Neural progenitor cell (in vitro differentiated cells): ENCODE measurements around the gene CYBRD1. TPM values are rescaled to one million over a fixed set of nuclear protein-coding genes. Genes with fewer than 3 reads are reported as not detected.

Experiments
- DNase-seq: peaks from one replicate; pipeline ENCODE4 v3.0.0-alpha.2; 2016; ENCODE audit warnings: low spot score
- H2AFZ ChIP-seq: fragments of 200-600 bp; sonication (generic); replicated peaks from 2 replicates; pipeline ENCODE4 v1.6.1; 2016; ENCODE audit warnings: antibody characterized with exemption
- H3F3A ChIP-seq: fragments of 200-600 bp; sonication (generic); 2 replicates; pipeline ENCODE4 v1.6.1; 2016; ENCODE audit warnings: antibody characterized with exemption, low read depth
- H3K27ac ChIP-seq: fragments of 200-600 bp; sonication (generic); 2 replicates; pipeline ENCODE4 v1.5.1; 2016; ENCODE audit warnings: mild to moderate bottlenecking
- H3K27me3 ChIP-seq: fragments of 200-600 bp; sonication (generic); 2 replicates; pipeline ENCODE4 v1.6.1; 2016; ENCODE audit warnings: mild to moderate bottlenecking, moderate library complexity
- H3K36me3 ChIP-seq: fragments of 200-600 bp; sonication (generic); 2 replicates; pipeline ENCODE4 v1.5.1; 2016
- H3K4me1 ChIP-seq: fragments of 200-600 bp; sonication (generic); 2 replicates; pipeline ENCODE4 v1.6.1; 2016; ENCODE audit warnings: mixed run types
- H3K4me2 ChIP-seq: fragments of 200-600 bp; sonication (generic); 2 replicates; pipeline ENCODE4 v1.6.1; 2016
- H3K4me3 ChIP-seq: fragments of 200-600 bp; sonication (generic); 2 replicates; pipeline ENCODE4 v1.5.1; 2016
- H3K79me2 ChIP-seq: fragments of 200-600 bp; sonication (generic); 2 replicates; pipeline ENCODE4 v1.6.1; 2016; ENCODE audit warnings: low read depth
- H3K9ac ChIP-seq: fragments of 200-600 bp; sonication (generic); 2 replicates; pipeline ENCODE4 v1.6.1; 2016
- H3K9me3 ChIP-seq: fragments of 200-600 bp; sonication (generic); 2 replicates; pipeline ENCODE4 v1.5.1; 2016; ENCODE audit warnings: low read depth
- H4K20me1 ChIP-seq: fragments of 200-600 bp; sonication (generic); 2 replicates; pipeline ENCODE4 v1.6.1; 2016; ENCODE audit warnings: low read depth
- H3K27ac Mint-ChIP-seq: 3 replicates; pipeline ENCODE4 v1.8.0; 2021; ENCODE audit warnings: mixed read lengths
- H3K27me3 Mint-ChIP-seq: 2 replicates; pipeline ENCODE4 v1.8.0; 2022; ENCODE audit warnings: low read depth, mild to moderate bottlenecking, inconsistent platforms, moderate library complexity, mixed read lengths; ENCODE audit not compliant: insufficient read depth
- H3K36me3 Mint-ChIP-seq: 3 replicates; pipeline ENCODE4 v1.8.0; 2021; ENCODE audit warnings: mixed read lengths
- H3K4me1 Mint-ChIP-seq: 3 replicates; pipeline ENCODE4 v1.8.0; 2021; ENCODE audit warnings: mixed read lengths
- H3K4me3 Mint-ChIP-seq: 3 replicates; pipeline ENCODE4 v1.8.0; 2021; ENCODE audit warnings: mild to moderate bottlenecking, moderate library complexity, mixed read lengths
- H3K9me3 Mint-ChIP-seq: 3 replicates; pipeline ENCODE4 v1.8.0; 2020; ENCODE audit warnings: mixed read lengths
- EZH2 ChIP-seq: fragments of 200-600 bp; sonication (generic); IDR thresholded peaks from 2 replicates; pipeline ENCODE4 v1.6.1; 2017; ENCODE audit warnings: antibody characterized with exemption, mild to moderate bottlenecking, moderate library complexity
- EZH2phosphoT487 ChIP-seq: fragments of 200-600 bp; sonication (generic); IDR thresholded peaks from 2 replicates; pipeline ENCODE4 v1.6.1; 2017; ENCODE audit warnings: antibody characterized with exemption
- total RNA-seq: library from RNA; depleted of rRNA; stranded (reverse); fragments of >200 nt; gene quantifications from 2 replicates; pipeline ENCODE4 v1.2.3, GENCODE V29; 2015; ENCODE audit warnings: low replicate concordance
- TF ChIP-seq, protein P1 (sequence below): fragments of 200-600 bp; sonication (generic); IDR thresholded peaks from 2 replicates; pipeline ENCODE4 v1.5.1; 2017; ENCODE audit warnings: antibody characterized with exemption, mild to moderate bottlenecking

The CYBRD1 gene
- total RNA-seq, 1 donor from 2014 or later, result 11.1 TPM

DNA sequence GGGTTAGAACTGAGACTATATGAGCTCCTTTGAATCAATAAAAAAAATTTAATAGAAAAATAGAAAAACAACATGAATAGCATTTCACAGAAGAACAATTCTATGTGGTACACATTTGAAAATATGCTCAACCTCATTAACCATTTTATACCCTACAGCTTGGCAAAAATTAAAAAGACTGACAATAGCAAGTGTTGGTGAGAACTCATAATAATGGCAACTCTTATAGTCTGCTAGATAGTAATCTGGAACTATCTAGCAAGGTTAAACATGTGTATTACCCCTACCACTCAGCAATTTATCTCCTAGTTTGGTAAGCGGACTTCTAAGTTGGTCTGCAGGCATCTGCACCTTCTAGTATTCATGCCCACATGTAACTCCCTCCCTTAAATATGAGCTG lies 67.8 kb downstream of the CYBRD1 start:
- H3K4me1 Mint-ChIP-seq, result peaks cover 6% of the 10 kb centered on the region
- H3K4me1 ChIP-seq, result peaks cover 4% of the 10 kb centered on the region
- no peaks in the 10 kb centered on the region for H3K27me3 ChIP-seq
- no peak overlapping the region for H3K4me3 Mint-ChIP-seq
- H3K4me3 ChIP-seq, result no peak overlapping the region
- H3K9ac ChIP-seq, result no peak overlapping the region
- TF ChIP-seq EZH2 (no peak), EZH2phosphoT487 (no peak)
- TF ChIP-seq, protein P1, sequence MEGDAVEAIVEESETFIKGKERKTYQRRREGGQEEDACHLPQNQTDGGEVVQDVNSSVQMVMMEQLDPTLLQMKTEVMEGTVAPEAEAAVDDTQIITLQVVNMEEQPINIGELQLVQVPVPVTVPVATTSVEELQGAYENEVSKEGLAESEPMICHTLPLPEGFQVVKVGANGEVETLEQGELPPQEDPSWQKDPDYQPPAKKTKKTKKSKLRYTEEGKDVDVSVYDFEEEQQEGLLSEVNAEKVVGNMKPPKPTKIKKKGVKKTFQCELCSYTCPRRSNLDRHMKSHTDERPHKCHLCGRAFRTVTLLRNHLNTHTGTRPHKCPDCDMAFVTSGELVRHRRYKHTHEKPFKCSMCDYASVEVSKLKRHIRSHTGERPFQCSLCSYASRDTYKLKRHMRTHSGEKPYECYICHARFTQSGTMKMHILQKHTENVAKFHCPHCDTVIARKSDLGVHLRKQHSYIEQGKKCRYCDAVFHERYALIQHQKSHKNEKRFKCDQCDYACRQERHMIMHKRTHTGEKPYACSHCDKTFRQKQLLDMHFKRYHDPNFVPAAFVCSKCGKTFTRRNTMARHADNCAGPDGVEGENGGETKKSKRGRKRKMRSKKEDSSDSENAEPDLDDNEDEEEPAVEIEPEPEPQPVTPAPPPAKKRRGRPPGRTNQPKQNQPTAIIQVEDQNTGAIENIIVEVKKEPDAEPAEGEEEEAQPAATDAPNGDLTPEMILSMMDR, result no peak
- H3K4me2 ChIP-seq, result no peak overlapping the region
- no peaks in the 10 kb centered on the region for H3K36me3 Mint-ChIP-seq
- no peaks in the 10 kb centered on the region for H3K9me3 ChIP-seq
- H3K27ac Mint-ChIP-seq, result no peak overlapping the region
- H3K27ac ChIP-seq, result no peak overlapping the region
- H3K9me3 Mint-ChIP-seq, result peaks cover 3% of the 10 kb centered on the region
- no peaks in the 10 kb centered on the region for H4K20me1 ChIP-seq
- peaks cover 7% of the 10 kb centered on the region for H3K27me3 Mint-ChIP-seq
- H3K36me3 ChIP-seq, result no peaks in the 10 kb centered on the region
- DNase-seq, result no peak
- no peaks in the 10 kb centered on the region for H3K79me2 ChIP-seq
- H2AFZ ChIP-seq, result no peak overlapping the region
- no peaks in the 10 kb centered on the region for H3F3A ChIP-seq

DNA sequence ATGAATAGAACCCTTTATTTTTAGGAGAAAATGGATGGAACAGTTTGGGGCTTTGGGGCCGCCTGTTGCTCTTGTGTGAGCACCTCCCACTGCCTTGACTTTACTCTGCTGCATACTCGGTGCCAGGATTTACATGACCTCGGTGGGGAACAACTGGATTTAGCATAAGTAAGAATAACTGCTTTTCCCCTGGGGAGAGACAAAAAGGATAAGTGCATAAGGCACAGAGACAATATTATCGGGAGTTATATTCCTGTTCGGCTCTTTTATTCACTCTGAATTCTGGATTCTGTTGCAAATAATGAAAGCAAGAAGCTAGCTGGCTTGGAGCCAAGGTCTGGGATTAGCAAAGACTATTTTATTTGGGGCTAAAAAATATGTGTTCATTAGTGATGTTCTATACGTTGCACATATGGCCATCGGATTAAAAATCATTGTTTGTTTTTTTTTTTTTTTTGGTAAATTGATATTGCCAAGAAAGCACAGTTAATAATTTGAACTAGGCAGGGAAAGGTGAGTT lies 69.8 kb downstream of the CYBRD1 start:
- Histone ChIP-seq H3K79me2 (no peaks in the 10 kb centered on the region), H3K27me3 (no peaks in the 10 kb centered on the region), H3K4me1 (peaks cover 4% of the 10 kb centered on the region), H3K27ac (no peak overlapping the region), H3F3A (no peaks in the 10 kb centered on the region), H4K20me1 (no peaks in the 10 kb centered on the region), H3K4me3 (no peak overlapping the region), H3K36me3 (no peaks in the 10 kb centered on the region), H3K9me3 (no peaks in the 10 kb centered on the region), H2AFZ (no peak overlapping the region), H3K9ac (no peak overlapping the region), H3K4me2 (no peak overlapping the region)
- Mint-ChIP-seq H3K4me1 (peaks cover 6% of the 10 kb centered on the region), H3K27ac (no peak overlapping the region), H3K36me3 (no peaks in the 10 kb centered on the region), H3K9me3 (peaks cover 3% of the 10 kb centered on the region), H3K27me3 (peaks cover 6% of the 10 kb centered on the region), H3K4me3 (no peak overlapping the region)
- TF ChIP-seq EZH2, result no peak
- DNase-seq, result no peak

DNA sequence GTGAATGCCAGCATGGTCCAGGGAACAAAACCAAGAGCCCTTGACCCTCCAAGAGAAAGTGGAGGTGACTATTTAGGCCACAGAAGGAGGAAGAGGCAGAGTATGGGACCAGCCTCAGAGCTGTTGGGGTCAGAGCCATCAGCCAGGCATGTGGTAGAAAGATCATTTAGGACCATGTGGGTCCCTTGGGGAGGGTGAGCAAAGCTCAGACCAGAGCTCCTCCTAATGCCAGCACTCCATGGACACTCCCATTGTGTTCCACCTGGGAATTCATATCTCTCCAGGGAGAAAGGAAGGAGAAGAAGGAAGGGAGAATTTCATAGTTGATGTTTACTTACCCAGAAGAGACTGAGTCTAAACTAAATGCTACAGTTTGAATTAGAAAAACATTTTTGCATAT lies 73.2 kb downstream of the CYBRD1 start:
- Histone ChIP-seq H3K9ac (no peak overlapping the region), H4K20me1 (no peaks in the 10 kb centered on the region), H3K27me3 (peaks cover 10% of the 10 kb centered on the region), H3K36me3 (no peaks in the 10 kb centered on the region), H3K4me3 (no peak overlapping the region), H3F3A (no peaks in the 10 kb centered on the region), H3K4me1 (peaks cover 4% of the 10 kb centered on the region), H2AFZ (no peak overlapping the region), H3K9me3 (no peaks in the 10 kb centered on the region), H3K79me2 (no peaks in the 10 kb centered on the region), H3K4me2 (no peak overlapping the region), H3K27ac (no peak overlapping the region)
- Mint-ChIP-seq H3K27ac (no peak overlapping the region), H3K4me1 (peaks cover 6% of the 10 kb centered on the region), H3K9me3 (peaks cover 3% of the 10 kb centered on the region), H3K4me3 (no peak overlapping the region), H3K36me3 (no peaks in the 10 kb centered on the region), H3K27me3 (peaks cover 7% of the 10 kb centered on the region)
- TF ChIP-seq, protein P1, result no peak
- TF ChIP-seq EZH2, result no peak
- TF ChIP-seq EZH2phosphoT487, result no peak
- no peak for DNase-seq

DNA sequence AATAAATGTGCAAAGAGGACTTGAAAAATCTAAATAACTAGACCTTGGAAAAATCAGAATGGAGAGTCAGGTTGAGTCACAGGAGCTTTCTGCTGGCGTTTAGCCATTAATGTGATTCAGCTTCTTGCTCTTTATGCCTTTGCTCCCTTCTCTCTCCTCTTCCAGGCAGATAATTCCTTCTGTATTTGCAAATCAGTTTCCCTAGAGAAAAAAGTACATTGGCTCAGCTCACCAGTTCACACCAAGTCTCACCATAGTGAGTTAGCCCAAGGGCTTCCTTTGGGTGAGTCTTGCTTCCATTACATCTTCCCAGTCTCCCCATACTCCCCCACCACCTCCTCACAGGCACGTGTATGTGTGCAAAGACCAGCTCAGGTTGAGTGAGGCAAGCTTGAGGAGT lies 73.6 kb downstream of the CYBRD1 start:
- Histone ChIP-seq H3K4me2 (no peak overlapping the region), H2AFZ (peak overlapping the region; percentile 40), H3K4me1 (peaks cover 4% of the 10 kb centered on the region), H3K27me3 (peaks cover 10% of the 10 kb centered on the region), H3F3A (no peaks in the 10 kb centered on the region), H4K20me1 (no peaks in the 10 kb centered on the region), H3K4me3 (no peak overlapping the region), H3K36me3 (no peaks in the 10 kb centered on the region), H3K9ac (no peak overlapping the region), H3K79me2 (no peaks in the 10 kb centered on the region), H3K9me3 (no peaks in the 10 kb centered on the region), H3K27ac (no peak overlapping the region)
- TF ChIP-seq, protein P1, result no peak
- TF ChIP-seq EZH2phosphoT487 (no peak), EZH2 (no peak)
- no peak for DNase-seq
- H3K9me3 Mint-ChIP-seq, result peaks cover 3% of the 10 kb centered on the region
- no peaks in the 10 kb centered on the region for H3K36me3 Mint-ChIP-seq
- no peak overlapping the region for H3K4me3 Mint-ChIP-seq
- peaks cover 6% of the 10 kb centered on the region for H3K4me1 Mint-ChIP-seq
- peaks cover 3% of the 10 kb centered on the region for H3K27me3 Mint-ChIP-seq
- H3K27ac Mint-ChIP-seq, result no peak overlapping the region
